Activated CD8-positive, alpha-beta T cell treated with anti-CD3 and anti-CD28 coated beads for 36 hours (primary cell): ENCODE data around the gene HSPB6. TPM values are rescaled to one million over a fixed set of nuclear protein-coding genes. Genes with fewer than 3 reads are reported as not detected.
A peak's percentile ranks its signal among the peaks of the same experiment; 100 is the strongest.

Experiments used
- ATAC-seq: fragments of 200-7000 bp; cut with Tn5 transposase; one replicate; pipeline ENCODE4 v1.10.0; 2021; ENCODE audit warnings: mild to moderate bottlenecking, moderate library complexity
- CTCF ChIA-PET: fragments of 350-600 bp; sonication (Branson Sonifier 250); formaldehyde crosslinking; loops from one replicate; lab custom pipeline; 2021; ENCODE audit warnings: antibody characterized with exemption; lab: Charles Lee
- POLR2A ChIA-PET: fragments of 350-600 bp; sonication (Branson Sonifier 250); formaldehyde crosslinking; loops from one replicate; lab custom pipeline; 2021; ENCODE audit warnings: antibody characterized with exemption; lab: Charles Lee
- DNase-seq: peaks from one replicate; pipeline ENCODE4 v3.0.0-alpha.2; 2020
- H3K27ac Mint-ChIP-seq: one replicate; pipeline ENCODE4 v1.8.0; 2021; ENCODE audit warnings: mild to moderate bottlenecking, mixed read lengths
- H3K27me3 Mint-ChIP-seq: one replicate; pipeline ENCODE4 v1.8.0; 2021; ENCODE audit warnings: mixed read lengths
- H3K36me3 Mint-ChIP-seq: one replicate; pipeline ENCODE4 v1.8.0; 2021; ENCODE audit warnings: low read depth, mixed read lengths
- H3K4me1 Mint-ChIP-seq: one replicate; pipeline ENCODE4 v1.8.0; 2021; ENCODE audit warnings: low read depth, mixed read lengths
- H3K4me3 Mint-ChIP-seq: one replicate; pipeline ENCODE4 v1.8.0; 2021; ENCODE audit warnings: mild to moderate bottlenecking, moderate library complexity, mixed read lengths
- H3K9me3 Mint-ChIP-seq: one replicate; pipeline ENCODE4 v1.8.0; 2021; ENCODE audit warnings: mixed read lengths
- CTCF ChIP-seq: fragments of 200-600 bp; IDR thresholded peaks from one replicate; pipeline ENCODE4 v1.8.0; 2022; ENCODE audit warnings: antibody characterized with exemption, mild to moderate bottlenecking
- intact Hi-C: fragments of 100-400 bp; cut with micrococcal nuclease; formaldehyde crosslinking; loops from one replicate; pipeline ENCODE4 v1.10.0; 2022
- total RNA-seq, 2 experiments: library from RNA; stranded (reverse); gene quantifications; one replicate each; pipeline ENCODE4 v1.2.3, GENCODE V29; 2021

HSPB6 gene
- total RNA-seq, 2 experiments from 2014 or later: 0.85 to 0.95 TPM

- DNase-seq (peak; percentile 100), ATAC-seq (peak; percentile 81)
- Mint-ChIP-seq H3K4me3 (peak within 1 kb of the TSS; percentile 99), H3K27ac (peak within 1 kb of the TSS; percentile 96), H3K4me1 (peaks cover 36% of the 10 kb centered on the region), H3K27me3 (no peaks in the 10 kb centered on the region), H3K9me3 (no peaks in the 10 kb centered on the region), H3K36me3 (peaks cover 16% of the 10 kb centered on the region)
- ChIA-PET CTCF (interaction anchor here (0.9 to 2.0 kb wide), 7 partner anchors 9 to 137 kb away, joined by 3 to 10 read pairs (median 4); partner anchors contain the start of gene HSPB6), POLR2A (interaction anchor here (0.8 to 7.5 kb wide), 8 partner anchors 8 to 108 kb away, joined by 3 to 99 read pairs (median 4); partner anchors contain the start of genes HSPB6 and KMT2B)
- TF ChIP-seq CTCF: no peak
- intact Hi-C loops: loop anchor here (5.0 kb wide), 1 partner anchor 36 kb away; no protein-coding TSS in a partner anchor
These were observed 8.5 kb downstream of the HSPB6 start, which contains the start of gene LIN37 for GRCh38 chr19:35748106-35749020. TSS of gene LIN37 (plus strand) at chr19:35748576. CDS start at chr19:35748725, 149 bp downstream.

GRCh38 chr19:35746531-35746930, 10.3 kb downstream of the HSPB6 start:
- no peak for TF ChIP-seq CTCF

GRCh38 chr19:35746087-35746462, 10.8 kb downstream of the HSPB6 start:
- intact Hi-C loops: loop anchor here (5.0 kb wide), 1 partner anchor 34 kb away; no protein-coding TSS in a partner anchor
- CTCF ChIA-PET: interaction anchor here (1.4 to 4.4 kb wide), 4 partner anchors 9 to 73 kb away, joined by 3 to 18 read pairs (median 6); no protein-coding TSS in a partner anchor
- TF ChIP-seq CTCF: no peak
- POLR2A ChIA-PET: interaction anchor here (0.9 to 7.5 kb wide), 9 partner anchors 9 to 155 kb away, joined by 3 to 99 read pairs (median 4); partner anchors contain the start of genes HSPB6 and NFKBID
- peak overlapping the region; percentile 87 for H3K4me3 Mint-ChIP-seq
- peak overlapping the region; percentile 97 for H3K27ac Mint-ChIP-seq
- no peaks in the 10 kb centered on the region for H3K9me3 Mint-ChIP-seq
- peaks cover 31% of the 10 kb centered on the region for H3K36me3 Mint-ChIP-seq
- ATAC-seq: no peak
- no peaks in the 10 kb centered on the region for H3K27me3 Mint-ChIP-seq
- DNase-seq: no peak
- H3K4me1 Mint-ChIP-seq: peaks cover 43% of the 10 kb centered on the region

More at GRCh38 chr19:35746531-35746930, 10.3 kb downstream of the HSPB6 start:
- intact Hi-C loops: loop anchor here (5.0 kb wide), 1 partner anchor 34 kb away; no protein-coding TSS in a partner anchor
- Mint-ChIP-seq H3K27me3 (no peaks in the 10 kb centered on the region), H3K4me1 (peaks cover 43% of the 10 kb centered on the region), H3K36me3 (peaks cover 30% of the 10 kb centered on the region), H3K9me3 (no peaks in the 10 kb centered on the region), H3K27ac (peak overlapping the region; percentile 97), H3K4me3 (peak overlapping the region; percentile 87)
- ChIA-PET CTCF (interaction anchor here (1.4 to 2.6 kb wide), 2 partner anchors 52 to 73 kb away, joined by 3 to 10 read pairs; no protein-coding TSS in a partner anchor), POLR2A (interaction anchor here (1.6 to 7.5 kb wide), 3 partner anchors 10 to 33 kb away, joined by 5 to 99 read pairs (median 19); partner anchors contain the start of gene HSPB6)
- ATAC-seq (no peak), DNase-seq (no peak)

GRCh38 chr19:35745328-35746086, 11.3 kb downstream of the HSPB6 start, which contains the start of the genes PSENEN and U2AF1L4:
TSS of gene PSENEN (plus strand) at chr19:35745651. CDS start at chr19:35745931, 280 bp downstream.
TSS of gene U2AF1L4 (minus strand) at chr19:35745418. CDS start at chr19:35745391, 27 bp downstream.
- DNase-seq: peak; percentile 98
- ChIA-PET POLR2A (interaction anchor here (0.6 to 7.5 kb wide), 11 partner anchors 9 to 156 kb away, joined by 3 to 99 read pairs (median 4); partner anchors contain the start of genes HSPB6 and NFKBID), CTCF (interaction anchor here (1.4 to 4.4 kb wide), 5 partner anchors 8 to 74 kb away, joined by 3 to 18 read pairs (median 3); no protein-coding TSS in a partner anchor)
- no peak for TF ChIP-seq CTCF
- Mint-ChIP-seq H3K27me3 (no peaks in the 10 kb centered on the region), H3K4me1 (peaks cover 43% of the 10 kb centered on the region), H3K4me3 (peak within 1 kb of the TSS; percentile 87), H3K27ac (peak within 1 kb of the TSS; percentile 97), H3K9me3 (no peaks in the 10 kb centered on the region), H3K36me3 (peaks cover 36% of the 10 kb centered on the region)
- peak; percentile 50 for ATAC-seq
- intact Hi-C loops: loop anchor here (5.0 kb wide), 1 partner anchor 33 kb away; no protein-coding TSS in a partner anchor
